GM13976 (cell line): Measurements from ENCODE around the gene TBC1D20.

Experiments
- DNase-seq: peaks from one replicate; pipeline ENCODE4 v3.0.0; 2012; ENCODE audit warnings: low spot score
- CTCF ChIP-seq: IDR thresholded peaks from 2 replicates; pipeline ENCODE4 v1.5.1; 2012; ENCODE audit warnings: borderline replicate concordance, mild to moderate bottlenecking; ENCODE audit not compliant: insufficient read depth; ENCODE audit errors: extremely low read depth, missing control alignments, control extremely low read depth
- in situ Hi-C: fragments of 300-500 bp; cut with MboI; formaldehyde crosslinking; loops from one replicate; pipeline ENCODE4 v1.12.0; 2022; ENCODE audit warnings: low sequenced_read_pairs, mixed read lengths, inconsistent platforms; ENCODE audit not compliant: unreplicated experiment

TBC1D20 gene

GRCh38 chr20:503048-503737 is 40.9 kb upstream of the TBC1D20 start:
- no peak for DNase-seq
- no peak for TF ChIP-seq CTCF
- in situ Hi-C loops, result no loop called here

GRCh38 chr20:497979-498378 is 35.6 kb upstream of the TBC1D20 start:
- no peak for TF ChIP-seq CTCF
- no peak for DNase-seq
- in situ Hi-C loops, result no loop called here

DNA sequence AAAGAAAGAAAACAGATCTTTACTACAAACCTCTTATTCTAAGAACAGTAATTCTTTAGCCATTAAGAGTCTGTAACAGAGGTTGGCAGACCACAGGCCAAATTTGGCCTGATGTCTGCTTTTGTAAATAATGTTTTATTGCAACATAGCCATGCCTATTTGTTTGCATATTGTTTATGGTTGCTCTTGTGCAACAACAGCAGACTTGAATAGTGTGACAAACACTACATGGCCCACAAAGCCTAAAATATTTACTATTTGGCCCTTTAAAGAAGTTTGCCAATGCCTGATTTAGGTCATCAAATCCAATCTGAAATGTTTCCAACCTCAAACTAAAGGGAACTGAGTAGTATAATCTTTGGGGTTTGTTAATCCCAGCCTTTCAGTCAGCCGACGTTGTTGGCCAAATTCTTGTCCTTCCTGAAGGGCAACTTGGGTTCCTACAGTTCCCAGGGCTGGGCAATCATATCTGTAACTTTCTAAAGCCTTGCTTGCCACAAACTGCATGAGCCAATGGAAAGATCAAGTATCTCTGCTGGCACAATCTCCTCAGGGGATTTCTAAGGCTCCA is 33.9 kb upstream of the TBC1D20 start:
- no peak for TF ChIP-seq CTCF
- in situ Hi-C loops, result no loop called here
- no peak for DNase-seq

GRCh38 chr20:492159-492558 is 29.8 kb upstream of the TBC1D20 start:
- no peak for TF ChIP-seq CTCF
- in situ Hi-C loops, result no loop called here
- DNase-seq, result no peak

- TF ChIP-seq CTCF, result no peak
- DNase-seq, result no peak
- in situ Hi-C loops, result no loop called here
Observed at GRCh38 chr20:487655-488054, 25.3 kb upstream of the TBC1D20 start.

GRCh38 chr20:483815-484644 is 21.7 kb upstream of the TBC1D20 start:
- no peak for DNase-seq
- in situ Hi-C loops, result loop anchor here (5.0 kb wide), 1 partner anchor 127 kb away; no protein-coding TSS in a partner anchor
- TF ChIP-seq CTCF, result no peak
